ENCODE data around the gene ZNF124.
A peak's percentile ranks its signal among the peaks of the same experiment; 100 is the strongest.
"Not testable (repeated sequence)": the region's sequence is repeated elsewhere in the genome, so short reads cannot be mapped to it uniquely, and the experiment has no call there.

Gene ZNF124

GRCh38 chr1:247171875-247172563 lies at the start of gene ZNF124:
ZNF124 (minus strand) TSS chr1:247172020; CDS start chr1:247171877, 143 bp downstream.
- not testable (repeated sequence) for DNase-seq

- DNase-seq = not testable (repeated sequence)
These were observed 48.5 kb upstream of the ZNF124 start for GRCh38 chr1:247220280-247220679.

GRCh38 chr1:247218121-247218651 lies 46.4 kb upstream of the ZNF124 start:
- no peak for DNase-seq

GRCh38 chr1:247216261-247216660 lies 44.4 kb upstream of the ZNF124 start:
- DNase-seq = no peak

- no peak for DNase-seq
These were observed 41.1 kb upstream of the ZNF124 start for GRCh38 chr1:247212627-247213617.

- DNase-seq = no peak
These were observed 40.2 kb upstream of the ZNF124 start for GRCh38 chr1:247212012-247212411.

- no peak for DNase-seq
These were observed 39.5 kb upstream of the ZNF124 start for GRCh38 chr1:247211339-247211738.

GRCh38 chr1:247210376-247211117 lies 38.7 kb upstream of the ZNF124 start:
- peak; percentile 74 to 96 for DNase-seq

- DNase-seq = peak in 1 of 2 experiments; percentile 23
These were observed 38.2 kb upstream of the ZNF124 start for GRCh38 chr1:247210062-247210375.

- no peak for DNase-seq
These were observed 37.6 kb upstream of the ZNF124 start for GRCh38 chr1:247209396-247209795.

- no peak for DNase-seq
These were observed 32.4 kb upstream of the ZNF124 start for GRCh38 chr1:247204177-247204647.

- DNase-seq = no peak
These were observed 27.0 kb upstream of the ZNF124 start for GRCh38 chr1:247198781-247199180.

- DNase-seq = no peak
These were observed 22.1 kb upstream of the ZNF124 start for GRCh38 chr1:247193958-247194357.

- no peak for DNase-seq
These were observed 18.4 kb upstream of the ZNF124 start for GRCh38 chr1:247189981-247190798.

GRCh38 chr1:247185667-247186066 lies 13.8 kb upstream of the ZNF124 start:
- DNase-seq = no peak

GRCh38 chr1:247184254-247184653 lies 12.4 kb upstream of the ZNF124 start:
- DNase-seq = no peak

GRCh38 chr1:247182994-247183393 lies 11.2 kb upstream of the ZNF124 start:
- no peak for DNase-seq

GRCh38 chr1:247180581-247180980 lies 8.8 kb upstream of the ZNF124 start:
- DNase-seq = no peak

GRCh38 chr1:247177755-247178154 lies 5.9 kb upstream of the ZNF124 start:
- no peak for DNase-seq

- DNase-seq = no peak
These were observed 3.6 kb upstream of the ZNF124 start for GRCh38 chr1:247175458-247175857.

- DNase-seq = no peak
These were observed 1.6 kb upstream of the ZNF124 start for GRCh38 chr1:247173431-247173830.

- no peak for DNase-seq
These were observed 1.2 kb upstream of the ZNF124 start for GRCh38 chr1:247172996-247173395.

All from NCI-H526 (cell line).